Measurements from ENCODE around the gene PCSK6.

- TF ChIP-seq ELF4 (CRISPR knock-in tag; IDR thresholded peaks at IDR 0.05; ENCODE audit: low read depth) (no peak), JUN (CRISPR knock-in tag; IDR thresholded peaks at IDR 0.05) (no peak), ARID4B (CRISPR knock-in tag; IDR thresholded peaks at IDR 0.05; ENCODE audit: borderline replicate concordance) (no peak), E2F5 (CRISPR knock-in tag; IDR thresholded peaks at IDR 0.05) (no peak), ZBTB21 (CRISPR knock-in tag; IDR thresholded peaks at IDR 0.05; ENCODE audit: borderline replicate concordance) (no peak), ZNF121 (CRISPR knock-in tag; IDR thresholded peaks at IDR 0.05) (no peak), TP53 (CRISPR knock-in tag; IDR thresholded peaks at IDR 0.05) (no peak), USF2 (CRISPR knock-in tag; IDR thresholded peaks at IDR 0.05) (no peak)
- TF ChIP-seq, protein P1, sequence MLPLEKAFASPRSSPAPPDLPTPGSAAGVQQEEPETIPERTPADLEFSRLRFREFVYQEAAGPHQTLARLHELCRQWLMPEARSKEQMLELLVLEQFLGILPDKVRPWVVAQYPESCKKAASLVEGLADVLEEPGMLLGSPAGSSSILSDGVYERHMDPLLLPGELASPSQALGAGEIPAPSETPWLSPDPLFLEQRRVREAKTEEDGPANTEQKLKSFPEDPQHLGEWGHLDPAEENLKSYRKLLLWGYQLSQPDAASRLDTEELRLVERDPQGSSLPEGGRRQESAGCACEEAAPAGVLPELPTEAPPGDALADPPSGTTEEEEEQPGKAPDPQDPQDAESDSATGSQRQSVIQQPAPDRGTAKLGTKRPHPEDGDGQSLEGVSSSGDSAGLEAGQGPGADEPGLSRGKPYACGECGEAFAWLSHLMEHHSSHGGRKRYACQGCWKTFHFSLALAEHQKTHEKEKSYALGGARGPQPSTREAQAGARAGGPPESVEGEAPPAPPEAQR (CRISPR knock-in tag; IDR thresholded peaks at IDR 0.05) = no peak
- TF ChIP-seq, protein P2, sequence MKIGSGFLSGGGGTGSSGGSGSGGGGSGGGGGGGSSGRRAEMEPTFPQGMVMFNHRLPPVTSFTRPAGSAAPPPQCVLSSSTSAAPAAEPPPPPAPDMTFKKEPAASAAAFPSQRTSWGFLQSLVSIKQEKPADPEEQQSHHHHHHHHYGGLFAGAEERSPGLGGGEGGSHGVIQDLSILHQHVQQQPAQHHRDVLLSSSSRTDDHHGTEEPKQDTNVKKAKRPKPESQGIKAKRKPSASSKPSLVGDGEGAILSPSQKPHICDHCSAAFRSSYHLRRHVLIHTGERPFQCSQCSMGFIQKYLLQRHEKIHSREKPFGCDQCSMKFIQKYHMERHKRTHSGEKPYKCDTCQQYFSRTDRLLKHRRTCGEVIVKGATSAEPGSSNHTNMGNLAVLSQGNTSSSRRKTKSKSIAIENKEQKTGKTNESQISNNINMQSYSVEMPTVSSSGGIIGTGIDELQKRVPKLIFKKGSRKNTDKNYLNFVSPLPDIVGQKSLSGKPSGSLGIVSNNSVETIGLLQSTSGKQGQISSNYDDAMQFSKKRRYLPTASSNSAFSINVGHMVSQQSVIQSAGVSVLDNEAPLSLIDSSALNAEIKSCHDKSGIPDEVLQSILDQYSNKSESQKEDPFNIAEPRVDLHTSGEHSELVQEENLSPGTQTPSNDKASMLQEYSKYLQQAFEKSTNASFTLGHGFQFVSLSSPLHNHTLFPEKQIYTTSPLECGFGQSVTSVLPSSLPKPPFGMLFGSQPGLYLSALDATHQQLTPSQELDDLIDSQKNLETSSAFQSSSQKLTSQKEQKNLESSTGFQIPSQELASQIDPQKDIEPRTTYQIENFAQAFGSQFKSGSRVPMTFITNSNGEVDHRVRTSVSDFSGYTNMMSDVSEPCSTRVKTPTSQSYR (CRISPR knock-in tag; IDR thresholded peaks at IDR 0.05) = no peak
- TF ChIP-seq, protein P3, sequence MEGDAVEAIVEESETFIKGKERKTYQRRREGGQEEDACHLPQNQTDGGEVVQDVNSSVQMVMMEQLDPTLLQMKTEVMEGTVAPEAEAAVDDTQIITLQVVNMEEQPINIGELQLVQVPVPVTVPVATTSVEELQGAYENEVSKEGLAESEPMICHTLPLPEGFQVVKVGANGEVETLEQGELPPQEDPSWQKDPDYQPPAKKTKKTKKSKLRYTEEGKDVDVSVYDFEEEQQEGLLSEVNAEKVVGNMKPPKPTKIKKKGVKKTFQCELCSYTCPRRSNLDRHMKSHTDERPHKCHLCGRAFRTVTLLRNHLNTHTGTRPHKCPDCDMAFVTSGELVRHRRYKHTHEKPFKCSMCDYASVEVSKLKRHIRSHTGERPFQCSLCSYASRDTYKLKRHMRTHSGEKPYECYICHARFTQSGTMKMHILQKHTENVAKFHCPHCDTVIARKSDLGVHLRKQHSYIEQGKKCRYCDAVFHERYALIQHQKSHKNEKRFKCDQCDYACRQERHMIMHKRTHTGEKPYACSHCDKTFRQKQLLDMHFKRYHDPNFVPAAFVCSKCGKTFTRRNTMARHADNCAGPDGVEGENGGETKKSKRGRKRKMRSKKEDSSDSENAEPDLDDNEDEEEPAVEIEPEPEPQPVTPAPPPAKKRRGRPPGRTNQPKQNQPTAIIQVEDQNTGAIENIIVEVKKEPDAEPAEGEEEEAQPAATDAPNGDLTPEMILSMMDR (IDR thresholded peaks at IDR 0.05) = no peak
- TF ChIP-seq, protein P4, sequence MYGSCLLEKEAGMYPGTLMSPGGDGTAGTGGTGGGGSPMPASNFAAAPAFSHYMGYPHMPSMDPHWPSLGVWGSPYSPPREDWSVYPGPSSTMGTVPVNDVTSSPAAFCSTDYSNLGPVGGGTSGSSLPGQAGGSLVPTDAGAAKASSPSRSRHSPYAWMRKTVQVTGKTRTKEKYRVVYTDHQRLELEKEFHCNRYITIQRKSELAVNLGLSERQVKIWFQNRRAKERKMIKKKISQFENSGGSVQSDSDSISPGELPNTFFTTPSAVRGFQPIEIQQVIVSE (CRISPR knock-in tag; IDR thresholded peaks at IDR 0.05; ENCODE audit: borderline replicate concordance) = no peak
- TF ChIP-seq, protein P5, sequence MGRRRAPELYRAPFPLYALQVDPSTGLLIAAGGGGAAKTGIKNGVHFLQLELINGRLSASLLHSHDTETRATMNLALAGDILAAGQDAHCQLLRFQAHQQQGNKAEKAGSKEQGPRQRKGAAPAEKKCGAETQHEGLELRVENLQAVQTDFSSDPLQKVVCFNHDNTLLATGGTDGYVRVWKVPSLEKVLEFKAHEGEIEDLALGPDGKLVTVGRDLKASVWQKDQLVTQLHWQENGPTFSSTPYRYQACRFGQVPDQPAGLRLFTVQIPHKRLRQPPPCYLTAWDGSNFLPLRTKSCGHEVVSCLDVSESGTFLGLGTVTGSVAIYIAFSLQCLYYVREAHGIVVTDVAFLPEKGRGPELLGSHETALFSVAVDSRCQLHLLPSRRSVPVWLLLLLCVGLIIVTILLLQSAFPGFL (CRISPR knock-in tag; IDR thresholded peaks at IDR 0.05; ENCODE audit: borderline replicate concordance) = no peak
These were observed 43.4 kb upstream of the PCSK6 start for GRCh38 chr15:101532865-101533264.
